ENCODE measurements around the gene TANGO2. TPM values are rescaled to one million over a fixed set of nuclear protein-coding genes. Genes with fewer than 3 reads are reported as not detected.

Gene TANGO2
- polyA plus RNA-seq, 1 of the 3 experiments (the other 2 are of a cell fraction), result 20.7 TPM

DNA sequence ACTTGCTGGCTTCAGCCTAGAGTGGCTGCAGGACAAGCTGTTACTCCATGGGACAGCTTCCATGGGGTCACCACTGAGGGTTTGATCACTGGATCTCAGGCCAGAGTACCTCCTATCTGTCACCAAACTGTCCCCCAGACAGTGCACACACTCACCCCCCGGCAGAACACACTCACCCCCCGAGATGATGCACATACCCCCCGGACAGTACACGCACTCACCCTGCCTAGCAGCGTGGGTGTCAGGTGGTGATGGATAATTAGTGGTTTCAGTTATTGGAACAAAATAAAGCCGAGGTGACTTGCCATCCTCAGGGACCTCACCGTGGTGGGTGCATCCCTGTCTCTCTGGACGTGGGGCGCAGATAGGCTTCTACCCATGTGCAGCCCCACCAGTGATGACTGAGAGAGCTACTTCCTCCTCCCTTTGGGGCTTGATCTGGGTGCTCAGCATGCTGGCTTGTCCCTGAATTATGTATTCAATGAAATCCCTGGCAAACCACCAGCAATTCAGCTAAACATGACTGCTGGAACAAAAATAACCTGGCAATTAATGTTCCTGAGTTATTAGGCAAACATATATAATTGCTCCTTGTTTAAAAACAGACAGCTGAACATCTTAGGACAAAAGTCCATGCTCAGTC lies 18.9 kb downstream of the TANGO2 start:
- POLR2A ChIA-PET, result no interaction called here

DNA sequence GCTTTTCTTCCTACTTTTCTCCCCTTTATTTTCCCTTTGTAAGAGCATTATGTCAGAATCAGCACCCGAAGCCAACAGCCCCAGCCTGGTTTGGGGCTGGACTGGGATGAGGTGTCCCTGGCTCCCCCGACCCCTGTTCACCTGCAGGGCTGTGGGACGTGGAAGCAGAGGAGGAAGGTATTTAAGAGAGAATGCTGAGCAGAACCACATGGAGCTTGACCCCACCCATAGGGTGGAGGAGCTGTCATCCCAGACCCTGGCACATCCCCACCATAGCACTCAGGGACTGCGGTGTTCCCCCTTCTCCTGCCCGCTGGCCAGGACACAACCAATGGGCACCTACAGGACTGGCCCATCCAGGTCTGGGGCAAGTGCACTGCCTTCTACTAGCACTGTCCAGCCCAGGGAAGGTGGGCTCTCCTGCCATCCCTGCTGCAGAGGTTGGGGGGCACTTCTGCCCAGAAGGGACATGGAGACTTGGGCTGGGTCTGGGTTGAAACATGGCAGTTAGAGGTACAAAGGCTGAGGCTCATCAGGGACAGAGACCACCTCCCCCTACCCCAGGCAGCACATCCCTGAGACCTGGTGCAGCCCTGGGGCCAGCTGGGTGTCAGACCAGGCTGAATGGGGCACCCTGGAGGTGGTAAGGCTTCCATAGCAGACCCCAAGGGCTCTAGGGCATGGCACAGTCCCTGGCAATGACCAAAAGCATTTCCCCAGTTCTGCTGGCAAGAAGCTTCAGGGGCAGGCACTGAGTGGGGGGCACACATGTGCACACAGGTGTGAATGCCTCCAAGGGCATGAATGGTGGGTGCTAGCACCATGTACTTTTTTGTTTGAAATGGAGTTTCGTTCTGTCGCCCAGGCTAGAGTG lies 19.7 kb downstream of the TANGO2 start:
- Histone ChIP-seq H3K79me2 (ENCODE audit: insufficient read depth) (peaks cover 2% of the 10 kb centered on the region; the same call in 1 of the 2 replicates), H3K36me3 (replicated peaks in 1 of 2; ENCODE audit: control insufficient read depth in 1 of 2, insufficient read depth in 2 of 2, low read length in 1 of 2) (no peaks in the 10 kb centered on the region), H3K4me3 (ENCODE audit: low read depth in 2 of 2, low read length in 1 of 2) (no peak overlapping the region), H3K27me3 (ENCODE audit: insufficient read depth) (no peaks in the 10 kb centered on the region), H3K27ac (ENCODE audit: low read depth in 2 of 2, low read length in 1 of 2) (no peak overlapping the region), H4K20me1 (ENCODE audit: insufficient read depth) (no peaks in the 10 kb centered on the region), H3K4me1 (ENCODE audit: control insufficient read depth in 1 of 2, insufficient read depth in 2 of 2, low read depth in 1 of 2, low read length in 1 of 2) (no peaks in the 10 kb centered on the region), H3F3A (replicated peaks; ENCODE audit: insufficient read depth) (no peaks in the 10 kb centered on the region), H3K9ac (no peak overlapping the region), H2AFZ (ENCODE audit: low read depth) (no peak overlapping the region), H3K9me2 (no peaks in the 10 kb centered on the region), H3K9me3 (no peaks in the 10 kb centered on the region), H3K4me2 (no peak overlapping the region)
- POLR2A ChIA-PET, result no interaction called here
- CTCF ChIA-PET, result interaction anchor here (1.3 kb wide), 1 partner anchor 28 kb away, joined by 3 read pairs; no protein-coding TSS in a partner anchor
- 100% methylated on average over 5 of the region's 7 CpGs for WGBS (ENCODE audit: low lambda C conversion rate)
- TF ChIP-seq RCOR1 (IDR thresholded peaks at IDR 0.05; ENCODE audit: low read length), result no peak
- no peak for TF ChIP-seq JUND (IDR thresholded peaks at IDR 0.05)
- TF ChIP-seq, protein P1, sequence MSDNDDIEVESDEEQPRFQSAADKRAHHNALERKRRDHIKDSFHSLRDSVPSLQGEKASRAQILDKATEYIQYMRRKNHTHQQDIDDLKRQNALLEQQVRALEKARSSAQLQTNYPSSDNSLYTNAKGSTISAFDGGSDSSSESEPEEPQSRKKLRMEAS (IDR thresholded peaks at IDR 0.05; ENCODE audit: low read depth), result no peak
- no peak for TF ChIP-seq ELF1 (IDR thresholded peaks at IDR 0.05)
- TF ChIP-seq RXRA (IDR thresholded peaks at IDR 0.05; ENCODE audit: borderline replicate concordance, low read depth), result no peak
- TF ChIP-seq, protein P2, sequence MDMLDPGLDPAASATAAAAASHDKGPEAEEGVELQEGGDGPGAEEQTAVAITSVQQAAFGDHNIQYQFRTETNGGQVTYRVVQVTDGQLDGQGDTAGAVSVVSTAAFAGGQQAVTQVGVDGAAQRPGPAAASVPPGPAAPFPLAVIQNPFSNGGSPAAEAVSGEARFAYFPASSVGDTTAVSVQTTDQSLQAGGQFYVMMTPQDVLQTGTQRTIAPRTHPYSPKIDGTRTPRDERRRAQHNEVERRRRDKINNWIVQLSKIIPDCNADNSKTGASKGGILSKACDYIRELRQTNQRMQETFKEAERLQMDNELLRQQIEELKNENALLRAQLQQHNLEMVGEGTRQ (IDR thresholded peaks at IDR 0.05; ENCODE audit: borderline replicate concordance, low read depth, low read length), result no peak
- no peak for DNase-seq

More for the DNA sequence above, 18.9 kb downstream of the TANGO2 start:
- no peaks in the 10 kb centered on the region for H4K20me1 ChIP-seq (ENCODE audit: insufficient read depth)
- no peak overlapping the region for H2AFZ ChIP-seq (ENCODE audit: low read depth)
- TF ChIP-seq EZH2phosphoT487 (IDR thresholded peaks at IDR 0.05; ENCODE audit: borderline replicate concordance, low read depth) (no peak), YY1 (IDR thresholded peaks at IDR 0.05; ENCODE audit: low read depth) (no peak), JUND (IDR thresholded peaks at IDR 0.05) (no peak), FOXM1 (IDR thresholded peaks at IDR 0.05; ENCODE audit: low read depth) (no peak), NFIC (IDR thresholded peaks at IDR 0.05; ENCODE audit: borderline replicate concordance) (no peak)
- TF ChIP-seq, protein P2 (IDR thresholded peaks at IDR 0.05; ENCODE audit: borderline replicate concordance, low read depth, low read length), result no peak
- H3K4me2 ChIP-seq, result no peak overlapping the region
- CTCF ChIA-PET, result interaction anchor here (1.3 to 1.7 kb wide), 2 partner anchors 27 to 70 kb away, joined by 3 to 5 read pairs; no protein-coding TSS in a partner anchor
- H3K4me3 ChIP-seq (ENCODE audit: low read depth in 2 of 2, low read length in 1 of 2), result no peak overlapping the region
- H3K9ac ChIP-seq, result no peak overlapping the region
- H3F3A ChIP-seq (replicated peaks; ENCODE audit: insufficient read depth), result no peaks in the 10 kb centered on the region
- no peaks in the 10 kb centered on the region for H3K9me2 ChIP-seq
- H3K4me1 ChIP-seq (ENCODE audit: control insufficient read depth in 1 of 2, insufficient read depth in 2 of 2, low read depth in 1 of 2, low read length in 1 of 2), result peaks cover 0 to 3% of the 10 kb centered on the region in 2 experiments; a peak in 1 of 4 replicates
- H3K36me3 ChIP-seq (replicated peaks in 1 of 2; ENCODE audit: control insufficient read depth in 1 of 2, insufficient read depth in 2 of 2, low read length in 1 of 2), result no peaks in the 10 kb centered on the region
- no peak for DNase-seq
- 93% methylated on average over 9 of the region's 9 CpGs for WGBS (ENCODE audit: low lambda C conversion rate)
- H3K79me2 ChIP-seq (ENCODE audit: insufficient read depth), result peaks cover 4% of the 10 kb centered on the region; the same call in 1 of the 2 replicates
- no peaks in the 10 kb centered on the region for H3K27me3 ChIP-seq (ENCODE audit: insufficient read depth)
- no peaks in the 10 kb centered on the region for H3K9me3 ChIP-seq
- no peak overlapping the region for H3K27ac ChIP-seq (ENCODE audit: low read depth in 2 of 2, low read length in 1 of 2)
